Spleen (tissue), 7 donors: ENCODE results near the gene POLA1.

Experiments
- POLR2A ChIP-seq, 3 donors: fragments of 450-650 bp; IDR thresholded peaks; one replicate each; pipeline ENCODE4 v1.5.1; 2017; ENCODE audit warnings: antibody characterized with exemption in 3 of 3, mild to moderate bottlenecking in 1 of 3
- POLR2AphosphoS5 ChIP-seq, 3 donors: sonication (generic); formaldehyde crosslinking; IDR thresholded peaks; one replicate each; pipeline ENCODE4 v1.5.1; 2017; ENCODE audit warnings: antibody characterized with exemption in 3 of 3
- TF ChIP-seq, protein P1 (sequence below), 11 experiments: fragments of 200-600 bp in 7 of 11; fragments of 450-650 bp in 4 of 11; sonication (generic) in 4 of 11; IDR thresholded peaks in 8 of 11; conservative IDR thresholded peaks in 3 of 11; 1 replicate in 7 of 11; 2 replicates in 4 of 11; pipeline versions ENCODE4 v1.4.0 to v1.8.0; 2016 to 2021; ENCODE audit warnings: antibody characterized with exemption in 11 of 11, inconsistent platforms in 4 of 11, mild to moderate bottlenecking in 1 of 11
- donor health status: DM: no; HTN: no; CAD: no; lungs with moderate emphysema.
- donor health status: DM: no; HTN: no; CAD: no.
- donor health status: DM: no; HTN: no; CAD: no.

DNA sequence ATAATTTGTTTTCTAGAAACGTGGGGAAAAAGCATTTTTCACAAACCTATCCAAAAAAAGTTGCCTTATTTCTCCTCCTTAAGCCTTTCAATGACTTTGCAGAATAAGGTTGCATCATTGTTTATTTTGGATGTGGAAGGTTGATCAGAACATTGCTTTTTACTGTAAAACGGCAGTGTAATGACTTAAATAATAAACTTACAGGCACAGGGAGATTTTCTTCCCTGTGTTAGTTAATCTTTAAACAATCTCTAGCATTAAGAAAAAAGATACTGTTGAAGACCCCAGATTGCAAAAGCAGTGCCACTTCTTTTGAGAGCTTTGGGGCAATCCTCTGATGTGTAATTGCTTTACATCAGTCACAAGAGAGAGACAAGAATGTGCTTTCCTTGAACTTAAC is 168.6 kb downstream of the POLA1 start:
- TF ChIP-seq, protein P1, sequence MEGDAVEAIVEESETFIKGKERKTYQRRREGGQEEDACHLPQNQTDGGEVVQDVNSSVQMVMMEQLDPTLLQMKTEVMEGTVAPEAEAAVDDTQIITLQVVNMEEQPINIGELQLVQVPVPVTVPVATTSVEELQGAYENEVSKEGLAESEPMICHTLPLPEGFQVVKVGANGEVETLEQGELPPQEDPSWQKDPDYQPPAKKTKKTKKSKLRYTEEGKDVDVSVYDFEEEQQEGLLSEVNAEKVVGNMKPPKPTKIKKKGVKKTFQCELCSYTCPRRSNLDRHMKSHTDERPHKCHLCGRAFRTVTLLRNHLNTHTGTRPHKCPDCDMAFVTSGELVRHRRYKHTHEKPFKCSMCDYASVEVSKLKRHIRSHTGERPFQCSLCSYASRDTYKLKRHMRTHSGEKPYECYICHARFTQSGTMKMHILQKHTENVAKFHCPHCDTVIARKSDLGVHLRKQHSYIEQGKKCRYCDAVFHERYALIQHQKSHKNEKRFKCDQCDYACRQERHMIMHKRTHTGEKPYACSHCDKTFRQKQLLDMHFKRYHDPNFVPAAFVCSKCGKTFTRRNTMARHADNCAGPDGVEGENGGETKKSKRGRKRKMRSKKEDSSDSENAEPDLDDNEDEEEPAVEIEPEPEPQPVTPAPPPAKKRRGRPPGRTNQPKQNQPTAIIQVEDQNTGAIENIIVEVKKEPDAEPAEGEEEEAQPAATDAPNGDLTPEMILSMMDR (IDR thresholded peaks at IDR 0.05 in 8 of 11, conservative IDR thresholded peaks at IDR 0.05 in 3 of 11): no peak
- TF ChIP-seq POLR2AphosphoS5 (IDR thresholded peaks at IDR 0.05): no peak
- TF ChIP-seq POLR2A (IDR thresholded peaks at IDR 0.05): no peak
